Skeletal muscle cell (primary cell): ENCODE results near the gene TRDN.
"Not testable (repeated sequence)": the region's sequence is repeated elsewhere in the genome, so short reads cannot be mapped to it uniquely, and the experiment has no call there.

Experiments
- DNase-seq: peaks from one replicate; pipeline ENCODE4 v3.0.0-alpha.2; 2010; ENCODE audit warnings: low read depth
- H3K4me3 ChIP-seq: 2 replicates; pipeline ENCODE4 v1.5.1; 2011; ENCODE audit warnings: low read depth, mild to moderate bottlenecking, control low read depth, low read length, moderate library complexity

TRDN gene

DNA sequence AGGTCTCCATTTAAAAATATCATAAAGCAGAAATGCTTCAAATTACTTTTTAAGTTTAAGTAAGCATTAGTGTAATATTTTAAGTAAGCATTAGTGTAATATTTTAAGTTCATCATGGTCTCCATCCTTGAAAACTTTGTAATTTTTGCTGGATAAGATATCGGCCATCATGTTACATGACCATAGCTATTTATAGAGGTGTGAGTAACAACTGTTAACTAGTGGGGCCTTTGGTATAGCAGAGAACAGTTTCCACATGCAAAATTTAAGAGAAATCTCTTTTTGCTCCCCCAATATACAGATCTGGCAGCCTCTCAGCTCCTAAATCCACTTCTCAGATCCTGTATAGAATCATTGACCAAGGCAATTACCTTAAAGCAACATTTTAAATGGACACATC lies 468 bp downstream of the TRDN start:
- DNase-seq: no peak
- no peak overlapping the region for H3K4me3 ChIP-seq

DNA sequence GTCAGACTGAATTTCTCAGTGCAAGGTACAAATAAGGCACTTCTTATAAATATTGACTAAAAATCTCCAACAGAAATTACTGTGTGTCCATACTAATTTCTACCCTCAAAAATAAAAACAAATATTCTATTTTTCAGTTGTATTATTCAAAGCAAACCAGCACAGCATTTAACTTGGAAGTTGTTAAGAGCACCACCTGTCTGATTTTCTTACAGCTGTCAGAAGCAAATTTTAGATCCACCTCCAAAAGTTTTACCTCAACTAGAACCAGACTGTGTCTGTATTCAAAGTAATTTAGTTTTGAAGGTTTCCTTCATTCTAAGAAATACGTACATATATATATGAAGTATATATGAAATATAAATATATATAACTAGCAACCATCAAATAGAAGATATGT lies 1.2 kb downstream of the TRDN start:
- DNase-seq: no peak
- H3K4me3 ChIP-seq: no peak overlapping the region

- no peak for DNase-seq
- H3K4me3 ChIP-seq: no peak overlapping the region
Observed at GRCh38 chr6:123635144-123635543, 1.6 kb downstream of the TRDN start.

DNA sequence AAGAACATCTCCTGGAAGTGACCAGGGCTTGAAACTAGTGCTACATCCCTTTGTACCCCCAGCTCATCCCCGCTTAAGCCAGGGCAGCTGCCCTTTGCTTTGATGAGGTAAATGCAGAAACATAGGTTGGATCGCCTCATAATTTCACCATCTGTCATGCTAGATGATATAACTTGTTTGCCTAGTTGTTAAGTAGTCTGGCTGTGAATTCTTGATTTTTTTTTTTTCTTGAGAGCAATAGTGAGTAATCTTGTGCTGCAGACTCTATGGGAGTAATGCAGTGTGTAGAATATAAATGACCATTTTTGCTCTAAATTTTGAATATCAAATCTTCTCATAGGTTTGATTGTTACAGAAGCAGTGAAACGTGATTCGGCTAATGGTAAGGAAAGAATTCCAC lies 4.1 kb downstream of the TRDN start:
- no peak overlapping the region for H3K4me3 ChIP-seq
- DNase-seq: no peak

GRCh38 chr6:123629258-123629941 lies 7.3 kb downstream of the TRDN start:
- no peak for DNase-seq
- H3K4me3 ChIP-seq: no peak overlapping the region

DNA sequence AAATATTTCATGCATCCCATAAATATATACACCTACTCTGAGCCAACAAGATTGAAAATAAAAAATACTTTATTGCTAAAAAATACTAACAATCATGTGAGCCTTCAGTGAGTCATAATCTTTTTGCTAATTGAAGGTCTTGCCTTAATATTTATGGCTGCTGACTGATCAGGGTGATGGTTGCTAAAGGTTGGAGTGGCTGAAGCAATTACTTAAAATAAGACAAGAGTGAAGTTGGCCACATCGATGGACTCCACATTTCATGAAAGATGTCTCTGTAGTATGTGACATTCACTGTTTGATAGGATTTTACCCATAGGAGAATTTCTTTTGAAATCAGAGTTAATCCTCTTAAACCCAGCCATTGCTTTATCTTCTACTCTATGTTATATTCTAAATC lies 11.1 kb downstream of the TRDN start:
- no peak overlapping the region for H3K4me3 ChIP-seq
- no peak for DNase-seq

- no peak for DNase-seq
Observed at GRCh38 chr6:123622780-123623179, 14.0 kb downstream of the TRDN start.

DNA sequence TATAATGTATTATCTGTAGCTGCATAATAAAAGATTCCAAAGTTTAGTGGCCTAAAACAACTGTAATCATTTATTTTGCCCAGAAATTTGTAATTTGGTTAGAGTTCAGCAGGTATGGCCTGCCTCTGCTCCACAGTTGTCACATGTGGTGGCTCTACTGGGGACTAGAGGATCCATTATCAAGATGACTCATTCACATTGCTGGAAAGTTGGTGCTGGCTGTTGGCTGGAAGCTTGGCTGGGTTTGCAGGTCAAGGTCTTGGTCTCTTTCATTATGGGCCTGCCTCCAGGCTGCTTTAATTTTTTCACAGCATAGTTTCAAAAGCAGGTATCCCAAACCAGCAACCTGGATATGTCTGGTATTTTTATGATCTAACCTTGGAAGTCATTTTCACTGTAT lies 17.6 kb downstream of the TRDN start:
- DNase-seq: no peak
- H3K4me3 ChIP-seq: no peak overlapping the region

More at GRCh38 chr6:123622780-123623179, 14.0 kb downstream of the TRDN start:
- H3K4me3 ChIP-seq: no peak overlapping the region

DNA sequence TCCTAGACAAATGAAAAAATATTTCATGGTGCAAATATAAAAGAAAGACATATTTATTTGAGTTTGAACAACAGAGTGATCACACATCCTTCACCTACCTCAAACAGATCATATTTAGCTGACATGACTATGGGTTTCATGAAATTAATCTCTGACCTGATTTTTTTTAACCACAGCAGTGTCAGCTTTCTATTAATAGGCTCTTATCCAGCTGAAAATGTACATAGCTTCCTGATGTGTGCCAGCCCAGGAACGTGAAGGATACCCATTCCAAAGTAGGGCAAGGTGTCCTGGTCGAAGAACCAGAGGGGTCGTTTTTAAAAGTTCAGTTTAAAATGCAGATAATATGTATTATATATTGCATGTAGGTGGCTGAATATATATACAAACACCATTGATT lies 19.8 kb downstream of the TRDN start:
- H3K4me3 ChIP-seq: no peak overlapping the region
- DNase-seq: no peak

DNA sequence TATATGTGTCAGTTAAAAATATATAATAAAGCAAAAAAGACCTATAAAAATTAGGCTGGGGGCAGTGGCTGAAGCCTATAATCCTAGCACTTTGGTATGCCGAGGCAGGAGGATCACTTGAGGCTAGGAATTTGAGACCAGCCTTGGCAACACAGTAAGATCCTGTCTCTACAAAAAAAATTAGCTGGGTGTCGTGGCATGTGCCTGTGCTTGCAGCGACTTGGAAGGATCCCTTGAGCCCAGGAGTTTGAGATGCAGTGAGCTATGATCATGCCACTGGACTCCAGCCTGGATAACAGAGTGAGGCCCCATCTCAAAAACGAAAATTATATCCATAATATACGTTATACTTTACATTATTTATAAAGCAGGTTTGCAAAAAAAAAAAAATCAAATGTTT lies 20.7 kb downstream of the TRDN start:
- H3K4me3 ChIP-seq: no peak overlapping the region
- no peak for DNase-seq

DNA sequence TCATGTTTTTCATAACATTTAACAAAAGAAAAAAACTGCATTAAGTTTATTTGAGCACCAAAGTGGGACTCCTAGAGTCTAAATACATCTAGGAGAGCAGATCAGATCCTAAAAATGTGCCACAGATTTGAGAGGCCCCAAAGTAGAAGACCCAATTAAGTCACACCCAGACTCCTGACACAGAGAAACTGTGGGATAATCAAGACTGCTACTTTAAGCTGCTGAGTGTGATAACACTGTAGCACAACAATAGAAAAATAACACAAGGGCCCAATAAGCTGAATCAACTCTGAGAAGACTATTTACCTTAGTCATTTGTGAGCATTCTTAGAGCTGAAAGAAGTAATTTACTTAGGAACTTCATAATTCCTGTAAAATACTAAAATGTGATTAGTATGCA lies 26.0 kb downstream of the TRDN start:
- H3K4me3 ChIP-seq: no peak overlapping the region
- DNase-seq: no peak

- H3K4me3 ChIP-seq: no peak overlapping the region
- DNase-seq: no peak
Observed at GRCh38 chr6:123604067-123604466, 32.7 kb downstream of the TRDN start.

GRCh38 chr6:123598011-123598410 lies 38.7 kb downstream of the TRDN start:
- no peak overlapping the region for H3K4me3 ChIP-seq
- DNase-seq: no peak

DNA sequence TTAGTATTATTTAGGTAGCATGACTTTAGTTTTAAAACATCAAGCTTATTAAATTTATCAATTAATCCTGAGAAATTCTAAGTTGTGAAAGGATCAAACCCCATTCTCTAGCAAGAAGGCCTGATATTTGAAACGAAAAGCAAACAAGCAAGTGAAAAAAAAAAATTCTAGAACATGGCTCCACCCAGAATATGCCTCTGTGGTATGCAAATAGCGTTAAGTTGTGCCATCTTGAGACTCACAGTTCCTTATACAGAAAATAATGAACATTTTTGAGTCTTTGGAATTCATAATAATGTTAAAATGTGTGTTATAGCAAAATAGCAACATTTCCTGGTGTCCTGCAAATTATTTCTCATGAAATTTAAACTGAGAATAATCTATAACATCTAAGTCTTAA lies 42.0 kb downstream of the TRDN start:
- H3K4me3 ChIP-seq: no peak overlapping the region
- DNase-seq: no peak

GRCh38 chr6:123592426-123592825 lies 44.3 kb downstream of the TRDN start:
- DNase-seq: no peak
- H3K4me3 ChIP-seq: no peak overlapping the region

DNA sequence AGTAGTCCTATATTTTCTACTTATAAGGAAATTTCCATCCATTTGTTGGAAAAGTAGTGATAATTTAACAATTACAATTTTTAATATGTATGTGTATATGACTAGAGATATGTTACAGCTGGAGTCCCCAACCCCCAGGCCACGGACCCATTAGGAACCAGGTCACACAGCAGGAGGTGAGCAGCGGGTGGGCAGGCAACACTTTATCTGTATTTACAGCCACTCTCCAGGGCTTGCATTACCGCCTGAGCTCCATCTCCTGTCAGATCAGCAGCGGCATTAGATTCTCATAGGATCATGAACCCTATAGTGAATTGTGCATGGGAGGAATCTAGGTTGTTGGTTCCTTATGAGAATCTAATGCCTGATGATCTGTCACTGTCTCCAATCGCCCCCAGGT lies 46.8 kb downstream of the TRDN start:
- H3K4me3 ChIP-seq: no peak overlapping the region
- no peak for DNase-seq

DNA sequence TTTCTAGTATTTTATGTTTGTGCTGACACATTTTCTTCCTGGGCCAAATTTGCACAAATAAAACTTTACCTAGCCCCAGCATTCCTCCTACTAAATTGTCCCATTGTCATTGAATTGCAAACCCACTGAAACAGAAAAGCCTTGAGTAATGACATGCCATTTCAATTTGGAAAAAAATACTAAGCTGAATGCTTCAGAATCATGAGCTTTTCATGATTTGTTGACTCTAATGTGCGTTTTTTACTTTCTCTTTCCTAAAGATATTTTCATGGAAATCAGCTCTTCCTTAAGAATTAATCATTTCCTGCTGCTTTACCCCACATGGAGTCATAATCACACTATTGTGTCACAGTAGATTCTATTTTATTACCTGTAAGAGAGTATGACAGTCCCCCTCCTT lies 47.4 kb downstream of the TRDN start:
- no peak for DNase-seq
- no peak overlapping the region for H3K4me3 ChIP-seq

DNA sequence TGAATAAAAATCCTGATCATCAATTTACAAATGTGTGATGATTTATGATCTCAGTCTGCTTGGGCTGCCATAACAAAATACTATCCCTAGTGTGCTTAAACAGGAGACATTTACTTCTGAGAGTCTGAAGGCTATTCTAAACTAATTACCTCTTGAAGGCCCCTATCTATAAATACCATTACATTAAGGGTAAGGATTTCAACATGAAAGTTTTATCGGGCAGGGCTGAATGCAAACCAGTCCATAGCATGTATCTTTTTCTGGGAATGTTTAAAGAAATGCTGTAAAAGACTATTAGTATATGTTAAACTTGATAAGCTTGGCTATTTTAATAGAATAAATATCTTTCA lies 48.2 kb downstream of the TRDN start:
- DNase-seq: no peak
- no peak overlapping the region for H3K4me3 ChIP-seq

GRCh38 chr6:123587838-123588545 lies 48.8 kb downstream of the TRDN start:
- no peak overlapping the region for H3K4me3 ChIP-seq
- no peak for DNase-seq

DNA sequence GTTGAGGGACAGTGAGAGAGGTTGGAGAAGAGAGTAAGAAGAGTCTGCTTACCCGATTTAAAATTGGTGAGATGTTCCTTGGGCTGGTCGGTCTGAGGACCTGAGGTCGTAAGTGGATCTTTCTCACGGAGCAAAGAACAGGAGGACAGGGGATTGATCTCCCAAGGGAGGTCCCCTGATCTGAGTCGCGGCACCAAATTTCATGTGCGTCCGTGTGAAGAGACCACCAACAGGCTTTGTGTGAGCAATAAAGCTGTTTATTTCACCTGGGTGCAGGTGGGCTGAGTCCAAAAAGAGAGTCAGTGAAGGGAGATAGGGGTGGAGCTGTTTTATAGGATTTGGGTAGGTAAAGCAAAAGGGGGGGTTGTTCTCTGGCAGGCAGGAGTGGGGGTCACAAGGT lies 49.3 kb downstream of the TRDN start:
- not testable (repeated sequence) for DNase-seq, H3K4me3 ChIP-seq

DNA sequence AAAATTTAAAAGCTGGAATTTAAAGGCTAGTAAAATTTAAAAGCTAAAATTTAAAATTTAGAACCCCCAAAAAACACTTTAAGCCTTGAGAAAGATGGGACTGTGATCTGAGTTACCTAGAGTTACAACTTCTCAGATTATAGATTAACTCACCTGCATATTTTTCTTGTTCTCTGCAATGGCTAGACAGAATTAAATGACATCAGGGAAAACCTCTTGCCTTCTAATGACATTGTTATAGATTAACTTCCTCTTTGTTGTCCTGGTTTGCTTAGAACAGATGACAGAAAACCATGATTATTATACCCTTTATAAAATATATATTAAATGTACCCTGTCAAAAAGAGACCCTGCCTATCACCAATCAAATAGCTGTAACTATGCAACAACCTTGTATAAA lies 56.4 kb downstream of the TRDN start:
- H3K4me3 ChIP-seq: no peak overlapping the region

More for the DNA sequence above, 56.4 kb downstream of the TRDN start:
- no peak for DNase-seq
